Cardiac fibroblast (primary cell): ENCODE data around the gene PNMA1.

Experiments
- DNase-seq, 2 donors: peaks; one replicate each; pipeline versions ENCODE4 v3.0.0 to v3.0.0-alpha.2; 2010; ENCODE audit warnings: low read depth in 2 of 2
- H3K4me3 ChIP-seq, 2 donors: replicated peaks in 1 of 2; 1 replicate in 1 of 2; 2 replicates in 1 of 2; pipeline ENCODE4 v1.5.1; 2011; ENCODE audit warnings: low read depth in 2 of 2, low read length in 2 of 2, mild to moderate bottlenecking in 2 of 2, moderate library complexity in 1 of 2
- TF ChIP-seq, protein P1 (sequence below): IDR thresholded peaks from one replicate; pipeline ENCODE4 v1.5.1; 2011; ENCODE audit warnings: low read depth, mild to moderate bottlenecking, low read length, inconsistent platforms

PNMA1 gene

DNA sequence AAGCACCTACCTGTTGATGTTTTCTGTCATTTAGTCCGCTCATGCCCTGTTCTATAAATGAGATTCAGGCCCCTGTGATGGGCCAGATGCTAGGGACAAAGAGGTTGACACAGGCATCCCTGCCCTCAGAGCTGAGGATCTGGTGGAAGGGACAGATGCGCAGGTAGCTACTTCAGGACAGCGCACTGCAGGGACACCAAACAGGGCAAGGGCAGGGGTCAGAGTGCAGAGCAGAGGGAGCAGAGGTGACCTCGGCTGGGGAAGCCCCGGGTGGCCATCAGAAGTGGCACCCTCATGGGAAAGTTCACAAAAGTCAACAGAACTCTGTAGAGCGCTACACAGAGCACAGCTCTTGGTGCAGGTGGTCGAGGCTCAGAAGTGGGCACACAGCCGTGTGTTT is 5.6 kb upstream of the PNMA1 start:
- H3K4me3 ChIP-seq, result no peak overlapping the region
- TF ChIP-seq, protein P1, sequence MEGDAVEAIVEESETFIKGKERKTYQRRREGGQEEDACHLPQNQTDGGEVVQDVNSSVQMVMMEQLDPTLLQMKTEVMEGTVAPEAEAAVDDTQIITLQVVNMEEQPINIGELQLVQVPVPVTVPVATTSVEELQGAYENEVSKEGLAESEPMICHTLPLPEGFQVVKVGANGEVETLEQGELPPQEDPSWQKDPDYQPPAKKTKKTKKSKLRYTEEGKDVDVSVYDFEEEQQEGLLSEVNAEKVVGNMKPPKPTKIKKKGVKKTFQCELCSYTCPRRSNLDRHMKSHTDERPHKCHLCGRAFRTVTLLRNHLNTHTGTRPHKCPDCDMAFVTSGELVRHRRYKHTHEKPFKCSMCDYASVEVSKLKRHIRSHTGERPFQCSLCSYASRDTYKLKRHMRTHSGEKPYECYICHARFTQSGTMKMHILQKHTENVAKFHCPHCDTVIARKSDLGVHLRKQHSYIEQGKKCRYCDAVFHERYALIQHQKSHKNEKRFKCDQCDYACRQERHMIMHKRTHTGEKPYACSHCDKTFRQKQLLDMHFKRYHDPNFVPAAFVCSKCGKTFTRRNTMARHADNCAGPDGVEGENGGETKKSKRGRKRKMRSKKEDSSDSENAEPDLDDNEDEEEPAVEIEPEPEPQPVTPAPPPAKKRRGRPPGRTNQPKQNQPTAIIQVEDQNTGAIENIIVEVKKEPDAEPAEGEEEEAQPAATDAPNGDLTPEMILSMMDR, result no peak
- no peak for DNase-seq

DNA sequence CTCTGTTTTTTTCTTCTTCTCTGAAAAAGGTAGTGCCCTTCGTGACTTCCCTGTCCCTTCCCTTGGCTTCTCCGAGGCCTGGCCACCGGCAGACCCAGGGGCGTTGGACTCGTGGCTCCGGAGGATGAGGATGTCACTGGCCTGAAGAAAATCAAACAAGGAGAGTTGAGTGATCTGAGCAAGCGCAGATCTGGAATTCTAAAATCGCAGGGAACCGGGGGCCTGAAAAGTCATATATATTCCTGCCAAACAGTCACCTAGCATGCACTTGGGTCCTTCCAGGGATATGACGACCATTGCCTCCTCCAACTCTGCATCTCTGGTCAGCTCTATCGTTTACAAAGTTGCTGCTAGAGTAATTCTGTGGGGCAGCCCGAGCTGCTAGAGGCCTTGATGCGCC is 5.2 kb upstream of the PNMA1 start:
- TF ChIP-seq, protein P1, result no peak
- no peak overlapping the region for H3K4me3 ChIP-seq
- DNase-seq, result no peak

DNA sequence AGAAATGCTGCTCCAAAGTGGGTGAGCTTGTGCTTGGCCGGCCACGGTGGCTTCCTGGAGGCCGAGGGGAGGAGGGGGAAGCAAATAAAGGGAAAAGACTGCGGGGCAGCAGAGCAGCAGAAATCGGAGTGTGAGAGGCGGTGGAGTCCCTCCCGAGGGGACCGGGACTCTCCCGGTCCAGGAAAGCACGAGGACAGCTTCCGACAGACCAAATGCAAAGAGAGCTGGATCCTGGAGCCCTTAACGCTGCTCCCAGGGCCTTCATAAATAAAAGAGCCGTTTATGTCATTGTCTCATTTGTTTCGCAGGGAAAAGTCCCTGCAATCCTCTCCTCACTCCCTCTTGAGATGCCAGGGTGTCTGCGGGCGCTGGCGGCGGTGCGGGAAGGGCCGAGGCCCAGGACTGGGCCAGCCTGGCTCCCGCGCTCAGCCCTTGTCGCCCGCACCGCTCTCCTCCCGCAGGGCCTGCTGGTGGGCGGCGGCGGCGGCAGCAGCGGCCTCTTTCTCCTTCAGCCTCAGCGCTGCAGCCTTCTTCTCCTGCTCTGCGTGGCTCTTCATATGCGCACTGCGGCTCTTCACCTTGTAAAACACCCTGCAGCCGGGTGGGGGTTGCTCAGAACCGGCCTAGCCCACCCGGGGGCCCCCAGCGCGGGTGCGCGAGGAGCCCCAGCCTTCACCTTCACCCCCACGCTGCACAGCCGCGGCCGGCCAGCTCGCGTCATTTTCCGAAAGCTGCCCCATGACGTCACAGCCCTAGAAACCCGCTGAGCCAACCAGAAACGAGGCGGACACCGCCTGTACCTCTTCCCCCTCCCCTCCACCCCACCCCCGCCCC is 4.5 kb upstream of the PNMA1 start:
- no peak overlapping the region for H3K4me3 ChIP-seq
- TF ChIP-seq, protein P1, result no peak
- DNase-seq, result no peak

DNA sequence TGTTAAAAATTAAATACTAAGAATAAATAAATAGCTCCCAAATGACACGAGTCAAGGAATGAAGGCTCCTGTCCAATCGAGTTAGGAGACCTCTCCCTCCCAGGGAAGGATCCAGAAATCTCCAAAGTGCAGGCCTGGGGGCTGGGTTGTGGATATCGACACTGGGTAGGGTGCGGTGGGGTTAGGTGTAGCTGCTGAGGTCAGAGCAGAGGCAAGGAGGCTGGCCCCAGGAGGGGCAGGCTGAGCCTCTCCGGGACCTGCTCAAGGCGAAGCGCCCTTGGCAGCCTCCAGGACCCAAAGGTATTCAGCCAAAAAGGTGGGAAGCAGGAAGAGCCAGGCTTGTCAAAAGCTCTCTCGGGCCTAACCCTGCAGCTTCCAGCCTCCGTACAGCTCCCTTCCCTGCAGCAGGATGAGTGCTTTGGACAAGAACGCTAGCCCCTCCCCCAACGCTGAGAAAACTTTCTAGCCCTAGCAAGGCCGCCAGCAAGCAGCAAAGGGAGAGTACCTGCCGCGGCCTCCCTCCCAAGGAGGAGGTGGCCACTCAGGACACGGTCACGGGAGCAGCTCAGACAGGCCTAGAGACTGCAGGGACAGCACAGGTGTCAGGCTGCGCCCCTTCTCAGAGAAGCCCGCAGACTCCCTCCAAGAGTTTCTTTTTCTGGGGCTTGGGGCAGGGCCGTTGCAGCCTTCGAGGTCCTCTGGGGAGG is 3.7 kb upstream of the PNMA1 start:
- TF ChIP-seq, protein P1, result no peak
- H3K4me3 ChIP-seq, result no peak overlapping the region
- DNase-seq, result peak in 1 of 2 donors; percentile 24

DNA sequence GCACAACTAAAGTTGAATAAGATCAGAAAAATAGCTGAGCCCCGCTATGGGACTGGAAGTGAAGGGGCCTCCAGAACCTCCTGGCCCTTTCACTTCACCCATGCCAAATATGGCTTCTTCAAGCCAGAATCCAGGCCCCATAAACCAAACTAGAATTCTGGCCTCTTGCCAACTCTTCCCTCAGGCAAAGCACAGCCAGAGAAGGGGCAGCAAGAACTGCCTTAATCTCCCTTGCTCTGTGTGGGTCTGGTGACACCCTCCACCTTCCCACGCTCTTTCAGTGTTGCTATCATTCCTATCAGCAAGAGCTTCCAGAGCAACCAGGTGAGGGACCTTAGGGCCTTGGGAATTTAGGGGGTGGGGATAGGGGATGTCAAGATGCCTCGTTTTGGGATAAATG is 3.1 kb upstream of the PNMA1 start:
- TF ChIP-seq, protein P1, result no peak
- H3K4me3 ChIP-seq, result no peak overlapping the region
- DNase-seq, result no peak

DNA sequence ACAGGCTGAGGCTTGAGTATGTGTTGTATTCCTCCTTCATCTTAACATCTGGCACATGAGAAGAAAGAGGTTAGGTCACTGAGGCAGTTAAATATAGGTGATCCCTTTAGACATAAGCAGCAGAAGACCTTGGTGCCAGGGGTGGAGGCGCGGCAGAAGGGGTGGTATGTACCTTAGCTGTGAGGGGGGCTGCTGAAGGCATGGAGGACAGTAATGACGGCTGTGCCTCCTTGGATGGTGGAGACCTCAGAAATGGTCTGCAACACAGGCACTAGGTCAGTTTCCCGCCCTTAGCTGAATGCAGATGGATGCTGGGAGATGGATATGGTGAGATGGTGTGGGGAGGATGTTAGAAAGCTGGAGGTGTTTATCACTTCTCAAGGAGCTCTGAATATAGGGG is 1.5 kb upstream of the PNMA1 start:
- no peak overlapping the region for H3K4me3 ChIP-seq
- TF ChIP-seq, protein P1, result no peak
- DNase-seq, result no peak
